H1 (cell line): Measurements from ENCODE around the gene PIERCE2. TPM values are rescaled to one million over a fixed set of nuclear protein-coding genes. Genes with fewer than 3 reads are reported as not detected.
"Not testable (repeated sequence)": the region's sequence is repeated elsewhere in the genome, so short reads cannot be mapped to it uniquely, and the experiment has no call there.

Experiments used
- CTCF ChIA-PET: fragments of 300-600 bp; sonication (Branson Sonifier 250); formaldehyde crosslinking; loops from one replicate; lab custom pipeline; 2021; ENCODE audit not compliant: partially characterized antibody; lab: Charles Lee
- POLR2A ChIA-PET: fragments of 300-600 bp; sonication (Branson Sonifier 250); formaldehyde crosslinking; loops from one replicate; lab custom pipeline; 2021; ENCODE audit warnings: inconsistent platforms; ENCODE audit not compliant: partially characterized antibody; lab: Charles Lee
- DNase-seq, 2 experiments: peaks; one replicate each; pipeline versions ENCODE4 v3.0.0 to v3.0.0-alpha.2; 2010 to 2022; ENCODE audit warnings: low spot score in 2 of 2, low read depth in 1 of 2, mixed read lengths in 1 of 2
- FAIRE-seq: peaks from 2 replicates; lab custom pipeline; 2011; peaks lifted over from hg19 to GRCh38; lab: Jason Lieb, UNC
- H2AFZ ChIP-seq: 2 replicates; pipeline ENCODE4 v1.8.1; 2012; ENCODE audit warnings: low read length, inconsistent platforms
- H2AK5ac ChIP-seq: 2 replicates; pipeline ENCODE4 v1.6.1; 2013; ENCODE audit warnings: low read depth, low read length
- H2BK120ac ChIP-seq: replicated peaks from 2 replicates; pipeline ENCODE3; 2013; ENCODE audit warnings: low read depth, low read length, inconsistent platforms
- H2BK12ac ChIP-seq: 2 replicates; pipeline ENCODE4 v1.6.1; 2013; ENCODE audit warnings: low read depth, low read length
- H2BK15ac ChIP-seq: 2 replicates; pipeline ENCODE4 v1.6.1; 2013; ENCODE audit warnings: low read length
- H2BK20ac ChIP-seq: 2 replicates; pipeline ENCODE4 v1.6.1; 2013; ENCODE audit warnings: low read length
- H2BK5ac ChIP-seq: 2 replicates; pipeline ENCODE4 v1.6.1; 2013; ENCODE audit warnings: low read depth, low read length
- H3K14ac ChIP-seq: 2 replicates; pipeline ENCODE4 v1.6.1; 2013; ENCODE audit warnings: inconsistent platforms; ENCODE audit not compliant: insufficient read length
- H3K18ac ChIP-seq: 2 replicates; pipeline ENCODE4 v1.6.1; 2013; ENCODE audit warnings: low read length; ENCODE audit errors: extremely low read depth
- H3K23ac ChIP-seq: 2 replicates; pipeline ENCODE4 v1.6.1; 2013; ENCODE audit warnings: inconsistent platforms; ENCODE audit not compliant: insufficient read length
- H3K23me2 ChIP-seq: 2 replicates; pipeline ENCODE4 v1.6.1; 2013; ENCODE audit warnings: low read depth, low read length
- H3K27ac ChIP-seq: 2 replicates; pipeline ENCODE4 v1.6.1; 2011; ENCODE audit warnings: low read depth, low read length, inconsistent platforms
- H3K27me3 ChIP-seq, 4 experiments: replicated peaks in 1 of 4; 1 replicate in 1 of 4; 2 replicates in 3 of 4; pipeline versions ENCODE4 v1.6.1 to v1.8.1; 2011 to 2013; ENCODE audit warnings: low read length in 3 of 4, mild to moderate bottlenecking in 3 of 4, inconsistent platforms in 2 of 4, mixed read lengths in 2 of 4, moderate library complexity in 1 of 4; ENCODE audit not compliant: control insufficient read depth in 3 of 4, insufficient read depth in 3 of 4; ENCODE audit errors: extremely low read depth in 1 of 4
- H3K36me3 ChIP-seq, 4 experiments: 2 replicates each; pipeline versions ENCODE4 v1.6.1 to v1.8.1; 2011 to 2013; ENCODE audit warnings: mild to moderate bottlenecking in 4 of 4, low read length in 3 of 4, moderate library complexity in 2 of 4, control low read depth in 1 of 4, inconsistent platforms in 1 of 4; ENCODE audit not compliant: insufficient read depth in 4 of 4, control insufficient read depth in 2 of 4
- H3K4ac ChIP-seq: replicated peaks from 2 replicates; pipeline ENCODE3; 2013; ENCODE audit warnings: low read length, low read depth, mixed read lengths, inconsistent platforms; ENCODE audit not compliant: insufficient read length
- H3K4me1 ChIP-seq, 4 experiments: replicated peaks in 1 of 4; 1 replicate in 1 of 4; 2 replicates in 3 of 4; pipeline versions ENCODE4 v1.6.1 to v1.8.1; 2011 to 2013; ENCODE audit warnings: low read length in 3 of 4, inconsistent platforms in 2 of 4, mixed read lengths in 1 of 4; ENCODE audit not compliant: insufficient read depth in 4 of 4, control insufficient read depth in 3 of 4
- H3K4me2 ChIP-seq, 2 experiments: 2 replicates each; pipeline versions ENCODE4 v1.6.1 to v1.8.1; 2011 to 2013; ENCODE audit warnings: low read depth in 2 of 2, low read length in 2 of 2, control low read depth in 1 of 2, inconsistent platforms in 1 of 2, mild to moderate bottlenecking in 1 of 2; ENCODE audit not compliant: insufficient read depth in 1 of 2
- H3K4me3 ChIP-seq, 4 experiments: fragments of 200-600, 300-600 bp in 1 of 4; sonication (generic), shearing (Covaris generic), sonication (Bioruptor Twin) in 1 of 4; 2 replicates each; pipeline versions ENCODE4 v1.5.1 to v1.8.1; 2011 to 2016; ENCODE audit warnings: low read length in 4 of 4, low read depth in 3 of 4, control low read depth in 2 of 4, inconsistent platforms in 2 of 4, mild to moderate bottlenecking in 2 of 4, mixed read lengths in 1 of 4, moderate library complexity in 1 of 4; ENCODE audit not compliant: insufficient read depth in 2 of 4; ENCODE audit errors: extremely low read depth in 1 of 4
- H3K56ac ChIP-seq: replicated peaks from 2 replicates; pipeline ENCODE3; 2013; ENCODE audit warnings: low read depth, mild to moderate bottlenecking, mixed read lengths, low read length, inconsistent platforms; ENCODE audit not compliant: insufficient read length
- H3K79me1 ChIP-seq: 2 replicates; pipeline ENCODE4 v1.6.1; 2013; ENCODE audit warnings: low read depth, low read length, control low read depth
- H3K79me2 ChIP-seq, 2 experiments: 2 replicates each; pipeline versions ENCODE4 v1.6.1 to v1.8.1; 2012 to 2013; ENCODE audit warnings: low read length in 2 of 2, mild to moderate bottlenecking in 2 of 2, inconsistent platforms in 1 of 2; ENCODE audit not compliant: insufficient read depth in 2 of 2, control insufficient read depth in 1 of 2
- H3K9ac ChIP-seq, 4 experiments: replicated peaks in 1 of 4; 1 replicate in 1 of 4; 2 replicates in 3 of 4; pipeline versions ENCODE4 v1.6.1 to v1.8.1; 2011 to 2013; ENCODE audit warnings: low read depth in 3 of 4, low read length in 3 of 4, control low read depth in 2 of 4, mild to moderate bottlenecking in 2 of 4, moderate library complexity in 2 of 4, inconsistent platforms in 1 of 4; ENCODE audit errors: extremely low read depth in 1 of 4
- H3K9me3 ChIP-seq, 2 experiments: 2 replicates each; pipeline versions ENCODE4 v1.6.1 to v1.8.1; 2012 to 2013; ENCODE audit warnings: mild to moderate bottlenecking in 2 of 2, moderate library complexity in 2 of 2, control low read depth in 1 of 2, inconsistent platforms in 1 of 2, low read depth in 1 of 2, low read length in 1 of 2, mixed read lengths in 1 of 2; ENCODE audit not compliant: insufficient read depth in 2 of 2
- H4K20me1 ChIP-seq, 2 experiments: replicated peaks in 1 of 2; 2 replicates each; pipeline versions ENCODE3 to v1.8.1; 2011 to 2013; ENCODE audit warnings: inconsistent platforms in 2 of 2, low read length in 2 of 2, mild to moderate bottlenecking in 1 of 2; ENCODE audit not compliant: insufficient read depth in 2 of 2, control insufficient read depth in 1 of 2
- H4K5ac ChIP-seq: 2 replicates; pipeline ENCODE4 v1.6.1; 2013; ENCODE audit warnings: low read length, low read depth, mixed read lengths, inconsistent platforms; ENCODE audit not compliant: insufficient read length
- H4K8ac ChIP-seq: 2 replicates; pipeline ENCODE4 v1.8.0; 2013; ENCODE audit warnings: mild to moderate bottlenecking, moderate library complexity, low read length, inconsistent platforms; ENCODE audit not compliant: insufficient read depth; ENCODE audit errors: extremely low read depth
- H4K91ac ChIP-seq: replicated peaks from 2 replicates; pipeline ENCODE3; 2013; ENCODE audit warnings: low read length, mixed read lengths, inconsistent platforms; ENCODE audit not compliant: insufficient read length
- WGBS, 2 experiments: shearing (Covaris generic) in 1 of 2; methylation state at CpG; one replicate each; pipeline versions ENCODE4 v1.1.6 to v1.1.7; 2013 to 2015; ENCODE audit warnings: low lambda C conversion rate in 2 of 2, mixed read lengths in 2 of 2, inconsistent platforms in 1 of 2, low coverage in 1 of 2, missing lambda C conversion rate in 1 of 2; ENCODE audit not compliant: insufficient replicate concordance in 2 of 2, insufficient coverage in 1 of 2, insufficient read length in 1 of 2; ENCODE audit errors: extremely low coverage in 1 of 2, missing lambda C conversion rate in 1 of 2; 5-methylcytosine and 5-hydroxymethylcytosine counted together
- polyA plus RNA-seq, 7 experiments: library from polyadenylated mRNA; depleted of rRNA in 3 of 7; stranded (reverse) in 5 of 7; unstranded in 2 of 7; fragments of >200 nt in 5 of 7; fragments of 200-250 nt in 2 of 7; gene quantifications; 1 replicate in 5 of 7; 2 replicates in 1 of 7; 4 replicates in 1 of 7; pipeline versions ENCODE4 v1.2.1 to v1.2.3, GENCODE V29; 2011 to 2013; ENCODE audit warnings: missing spikeins in 2 of 7, mixed read lengths in 2 of 7
- total RNA-seq: library from RNA; stranded (reverse); fragmentation: NEBNext Ultra II Directional; extraction: Animal tissue kit (Norgen Biotek cat#: 25700); gene quantifications from 2 replicates; pipeline ENCODE4 v1.2.1, GENCODE V29; 2021

PIERCE2 gene
- total and polyA plus RNA-seq, 2 of the 8 experiments (the other 6 are each of a cell fraction or from before 2014, with no cell fraction given): 1.9 to 2.7 TPM

- H2BK12ac ChIP-seq, H3K23ac ChIP-seq, H4K5ac ChIP-seq, POLR2A ChIA-PET, H2BK15ac ChIP-seq, H4K91ac ChIP-seq, H3K23me2 ChIP-seq, H3K18ac ChIP-seq, H3K4me2 ChIP-seq, H4K8ac ChIP-seq, H2BK120ac ChIP-seq, H3K79me2 ChIP-seq, H2BK20ac ChIP-seq, H3K79me1 ChIP-seq, H3K27me3 ChIP-seq, H3K14ac ChIP-seq, H3K56ac ChIP-seq, H3K27ac ChIP-seq, H2AK5ac ChIP-seq, H4K20me1 ChIP-seq, H3K9ac ChIP-seq, H2AFZ ChIP-seq, FAIRE-seq, H3K4ac ChIP-seq, H3K4me3 ChIP-seq, H3K4me1 ChIP-seq, H3K36me3 ChIP-seq, H2BK5ac ChIP-seq, DNase-seq, CTCF ChIA-PET: not testable (repeated sequence)
- WGBS, 2 experiments: 97% methylated on average over 7 of the region's 19 CpGs; no CpG with 5 or more reads in 1 of the 2 experiments
- H3K9me3 ChIP-seq: peaks cover 6 to 32% of the 10 kb centered on the region in 2 experiments; a peak in 2 of 4 replicates
Measured at GRCh38 chr15:55447030-55447394, 38.7 kb downstream of the PIERCE2 start.
